ENCODE results near the gene RAB11A. TPM values are rescaled to one million over a fixed set of nuclear protein-coding genes. Genes with fewer than 3 reads are reported as not detected.

The RAB11A gene
- total and polyA plus RNA-seq, 7 donors = 74.2 to 468 (median 112) TPM

GRCh38 chr15:65913631-65914199 is 44.4 kb downstream of the RAB11A start:
- no peaks in the 10 kb centered on the region for H3K27me3 ChIP-seq
- H3K9me3 ChIP-seq = no peaks in the 10 kb centered on the region
- no peak overlapping the region for H3K4me3 ChIP-seq
- 95% methylated on average over 13 of the region's 13 CpGs for WGBS, 2 donors
- TF ChIP-seq POLR2AphosphoS5 (IDR thresholded peaks at IDR 0.05) (no peak), EP300 (IDR thresholded peaks at IDR 0.05) (no peak), POLR2A (IDR thresholded peaks at IDR 0.05) (no peak), CTCF (IDR thresholded peaks at IDR 0.05) (no peak)
- DNase-seq = no peak
- H3K27ac ChIP-seq = no peak overlapping the region
- intact Hi-C loops (cut with DNase I) = no loop called here
- peaks cover 0 to 21% (median 2%) of the 10 kb centered on the region in 4 donors for H3K36me3 ChIP-seq
- peaks cover 0 to 10% (median 7%) of the 10 kb centered on the region in 4 donors for H3K4me1 ChIP-seq

- no peak overlapping the region for H3K27ac ChIP-seq
- no peaks in the 10 kb centered on the region for H3K27me3 ChIP-seq
- intact Hi-C loops (cut with DNase I) = no loop called here
- H3K4me3 ChIP-seq = no peak overlapping the region
- WGBS, 2 donors = 83 to 84% methylated on average over 4 of the region's 4 CpGs
- TF ChIP-seq CTCF (IDR thresholded peaks at IDR 0.05) (no peak), POLR2AphosphoS5 (IDR thresholded peaks at IDR 0.05) (no peak), EP300 (IDR thresholded peaks at IDR 0.05) (no peak), POLR2A (IDR thresholded peaks at IDR 0.05) (no peak)
- peaks cover 0 to 10% (median 7%) of the 10 kb centered on the region in 4 donors for H3K4me1 ChIP-seq
- H3K36me3 ChIP-seq = peaks cover 0 to 21% (median 2%) of the 10 kb centered on the region in 4 donors
- DNase-seq = no peak
- H3K9me3 ChIP-seq = no peaks in the 10 kb centered on the region
Observed at GRCh38 chr15:65914386-65914785, 45.1 kb downstream of the RAB11A start.

GRCh38 chr15:65914981-65915925 is 46.0 kb downstream of the RAB11A start:
- intact Hi-C loops (cut with DNase I) = no loop called here
- no peak for TF ChIP-seq POLR2A (IDR thresholded peaks at IDR 0.05)
- no peak for TF ChIP-seq CTCF (IDR thresholded peaks at IDR 0.05)
- TF ChIP-seq POLR2AphosphoS5 (IDR thresholded peaks at IDR 0.05) = no peak
- TF ChIP-seq EP300 (IDR thresholded peaks at IDR 0.05) = no peak
- H3K4me3 ChIP-seq = no peak overlapping the region
- H3K36me3 ChIP-seq = peaks cover 0 to 19% (median 2%) of the 10 kb centered on the region in 4 donors
- no peak for DNase-seq
- no peak overlapping the region for H3K27ac ChIP-seq
- H3K27me3 ChIP-seq = no peaks in the 10 kb centered on the region
- H3K4me1 ChIP-seq = peaks cover 0 to 10% (median 7%) of the 10 kb centered on the region in 4 donors
- 83% methylated on average over 8 of the region's 8 CpGs for WGBS, 2 donors
- H3K9me3 ChIP-seq = no peaks in the 10 kb centered on the region

- no peaks in the 10 kb centered on the region for H3K9me3 ChIP-seq
- no peak overlapping the region for H3K27ac ChIP-seq
- H3K4me3 ChIP-seq = no peak overlapping the region
- intact Hi-C loops (cut with DNase I) = no loop called here
- 81 to 85% methylated on average over 7 of the region's 7 CpGs for WGBS, 2 donors
- H3K4me1 ChIP-seq = peaks cover 0 to 10% (median 7%) of the 10 kb centered on the region in 4 donors
- TF ChIP-seq POLR2AphosphoS5 (IDR thresholded peaks at IDR 0.05) = no peak
- peaks cover 0 to 10% (median 2%) of the 10 kb centered on the region in 4 donors for H3K36me3 ChIP-seq
- H3K27me3 ChIP-seq = no peaks in the 10 kb centered on the region
- DNase-seq = no peak
Observed at GRCh38 chr15:65916041-65916663, 46.9 kb downstream of the RAB11A start.
